ENCODE data around the gene ZNF227. TPM values are rescaled to one million over a fixed set of nuclear protein-coding genes. Genes with fewer than 3 reads are reported as not detected.
A peak's percentile ranks its signal among the peaks of the same experiment; 100 is the strongest.

Gene ZNF227
- total and polyA plus RNA-seq, 9 of the 15 experiments (the other 6 are each of a cell fraction or from before 2014, with no cell fraction given) = 3.0 to 15.1 (median 10.0) TPM

- no peak for TF ChIP-seq MLX (CRISPR knock-in tag; conservative IDR thresholded peaks at IDR 0.05)
- peak; percentile 71 for TF ChIP-seq DIDO1 (tag; IDR thresholded peaks at IDR 0.05; ENCODE audit: low read depth)
- TF ChIP-seq ASH1L (IDR thresholded peaks at IDR 0.05; ENCODE audit: borderline replicate concordance, low read depth, partially characterized antibody) = peak; percentile 79
- peak; percentile 68 for TF ChIP-seq CXXC5 (CRISPR knock-in tag; IDR thresholded peaks at IDR 0.05)
- no peak for TF ChIP-seq FOSL1 (tag; conservative IDR thresholded peaks at IDR 0.05)
- TF ChIP-seq PHF8 (IDR thresholded peaks at IDR 0.05; ENCODE audit: borderline replicate concordance, low read length) = peak; percentile 77; the same call in 1 of the 2 replicates
- no peak for TF ChIP-seq USF2 (CRISPR knock-in tag; IDR thresholded peaks at IDR 0.05)
- no peak for TF ChIP-seq KHSRP (IDR thresholded peaks at IDR 0.05)
- no peak for TF ChIP-seq ZNF398 (CRISPR knock-in tag; IDR thresholded peaks at IDR 0.05)
- peak; percentile 81 for TF ChIP-seq ZNF644 (tag; IDR thresholded peaks at IDR 0.05; ENCODE audit: low read depth)
- TF ChIP-seq TAF7 (tag; IDR thresholded peaks at IDR 0.05) = peak; percentile 80
- TF ChIP-seq PHF20 (IDR thresholded peaks at IDR 0.05; ENCODE audit: partially characterized antibody) = peak; percentile 89
- TF ChIP-seq CBX3 (IDR thresholded peaks at IDR 0.05; ENCODE audit: borderline replicate concordance in 1 of 2, low read length in 2 of 2) = peak in 1 of 2 experiments; percentile 76; a peak in 1 of 3 replicates
- peak; percentile 39 for TF ChIP-seq EP400 (IDR thresholded peaks at IDR 0.05)
- TF ChIP-seq SRSF9 (IDR thresholded peaks at IDR 0.05; ENCODE audit: borderline replicate concordance, low read depth, low read length) = no peak
- TF ChIP-seq ZBTB2 (IDR thresholded peaks at IDR 0.05) = no peak
- peak; percentile 17; the same call in 1 of the 2 replicates for TF ChIP-seq NFIC (IDR thresholded peaks at IDR 0.05)
- TF ChIP-seq ZKSCAN8 (CRISPR knock-in tag; IDR thresholded peaks at IDR 0.05) = 0 out of 2 replicates have a peak, but pooled peaks have one; percentile 55
- TF ChIP-seq USF1 (CRISPR knock-in tag; IDR thresholded peaks at IDR 0.05) = no peak
- TF ChIP-seq TCF7 (IDR thresholded peaks at IDR 0.05; ENCODE audit: borderline replicate concordance) = 0 out of 2 replicates have a peak, but pooled peaks have one; percentile 21
- peak; percentile 87 for TF ChIP-seq ZNF143 (CRISPR knock-in tag; IDR thresholded peaks at IDR 0.05)
- 0 out of 2 replicates have a peak, but pooled peaks have one; percentile 45 for TF ChIP-seq MTA3 (IDR thresholded peaks at IDR 0.05; ENCODE audit: borderline replicate concordance)
- no peak for TF ChIP-seq SAP30 (IDR thresholded peaks at IDR 0.05; ENCODE audit: borderline replicate concordance, insufficient read depth, low read depth, low read length, poor library complexity, severe bottlenecking)
Observed at GRCh38 chr19:44207126-44207803, 5.1 kb upstream of the ZNF227 start (continued).
